NOMO-1 (cell line): Measurements from ENCODE around the gene MB21D2.

Experiments used
- DNase-seq, 2 experiments: peaks; one replicate each; lab custom pipeline; 2025; ENCODE audit not compliant: unreplicated experiment in 2 of 2; lab: John Stamatoyannopoulos, UW

MB21D2 gene

DNA sequence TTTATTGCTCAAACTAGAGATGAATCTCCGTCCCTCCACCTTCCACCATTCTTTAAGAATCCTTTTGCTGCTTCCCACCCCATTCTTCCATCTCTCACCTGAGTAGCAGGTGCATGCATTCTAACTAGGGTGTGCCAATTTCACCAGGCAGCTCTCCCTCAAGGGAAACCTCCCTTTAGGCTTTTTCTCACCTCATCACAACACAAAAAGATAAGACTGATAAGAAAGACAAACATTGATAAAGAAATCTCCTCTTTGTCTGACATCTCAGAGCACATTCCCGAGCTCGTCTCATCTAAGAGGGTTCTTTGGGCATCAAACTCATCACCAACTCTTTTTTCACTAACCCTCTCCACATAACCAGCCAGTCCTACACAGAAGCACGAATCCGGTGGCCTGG lies 23.0 kb downstream of the MB21D2 start:
- no peak for DNase-seq

DNA sequence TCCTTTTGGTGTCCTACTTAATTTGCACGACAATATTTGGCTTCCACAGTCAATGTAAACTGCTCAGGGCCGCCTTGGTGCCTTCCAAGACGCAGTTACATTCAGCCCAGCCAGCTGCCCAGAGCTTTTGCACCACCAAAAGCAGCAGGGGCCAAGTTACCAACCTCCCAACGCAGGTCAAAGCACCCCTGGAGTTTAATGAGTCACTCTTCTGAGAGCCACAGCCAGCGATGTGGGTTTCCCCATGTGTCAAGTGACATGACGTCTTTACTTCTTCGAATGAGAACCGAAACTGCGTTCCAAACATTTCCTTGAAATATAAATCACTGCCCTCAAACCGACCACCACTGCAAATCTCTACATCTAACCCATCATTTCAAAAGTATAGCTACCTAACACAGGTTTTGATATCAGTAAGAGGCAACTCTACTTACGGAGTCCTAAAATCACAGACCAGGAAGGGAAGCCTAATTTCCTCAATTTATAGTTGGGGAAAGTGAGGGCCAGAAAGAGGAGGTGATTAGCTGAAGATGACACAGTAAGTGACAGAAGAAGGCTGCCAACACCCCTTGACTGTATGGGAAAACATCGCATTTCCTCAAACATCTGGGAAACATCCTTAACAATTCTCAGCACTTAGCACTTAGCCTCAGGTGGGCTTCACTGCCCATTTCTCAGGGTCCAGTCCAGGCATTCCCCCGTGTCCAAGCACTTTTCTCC lies 24.5 kb downstream of the MB21D2 start:
- DNase-seq = peak; percentile 82 to 98

DNA sequence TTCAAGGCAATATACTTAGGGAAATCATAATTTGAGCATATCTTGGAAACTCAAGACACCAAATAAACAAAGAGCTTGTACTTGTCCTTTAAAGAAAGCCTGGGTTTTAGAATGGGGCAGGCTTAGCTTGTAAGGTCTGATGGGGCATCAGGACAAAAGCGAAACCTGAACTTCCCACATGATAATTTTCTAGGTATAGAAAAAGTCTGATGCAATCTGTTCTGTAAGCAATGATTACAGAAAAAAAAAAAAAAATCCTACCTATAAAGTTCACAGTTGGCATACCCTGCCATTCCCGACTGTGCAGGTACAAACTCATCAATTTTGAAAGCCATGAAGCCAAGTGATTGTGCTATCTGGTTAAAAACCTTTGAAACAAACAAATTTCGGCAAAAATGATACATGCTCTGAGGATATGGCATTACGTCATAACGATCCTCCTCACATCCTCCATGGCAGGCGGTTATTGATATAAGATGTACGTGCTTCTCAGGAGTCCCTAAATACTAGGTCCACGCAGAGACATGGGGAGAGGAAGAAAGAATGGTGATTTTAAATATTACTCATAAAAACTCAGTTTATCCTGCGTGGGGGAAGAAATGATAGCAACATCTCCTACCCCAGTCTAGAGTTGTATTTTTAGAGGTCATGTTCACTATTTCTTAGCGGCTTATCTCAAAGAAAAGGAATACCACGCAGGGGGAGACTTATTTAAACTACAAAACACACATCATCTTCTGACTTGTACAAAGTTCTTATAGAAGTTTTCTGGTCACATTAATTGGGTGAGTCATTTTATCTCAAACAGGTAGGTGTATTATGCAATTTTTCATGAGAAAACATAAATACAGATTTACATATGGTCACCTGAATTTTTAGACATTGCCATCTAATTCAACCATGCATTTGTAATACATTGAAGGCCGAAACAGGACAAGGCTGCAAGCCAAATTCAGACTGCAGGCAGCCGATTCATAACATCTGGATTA lies 27.0 kb downstream of the MB21D2 start:
- peak; percentile 40 to 45 for DNase-seq

DNA sequence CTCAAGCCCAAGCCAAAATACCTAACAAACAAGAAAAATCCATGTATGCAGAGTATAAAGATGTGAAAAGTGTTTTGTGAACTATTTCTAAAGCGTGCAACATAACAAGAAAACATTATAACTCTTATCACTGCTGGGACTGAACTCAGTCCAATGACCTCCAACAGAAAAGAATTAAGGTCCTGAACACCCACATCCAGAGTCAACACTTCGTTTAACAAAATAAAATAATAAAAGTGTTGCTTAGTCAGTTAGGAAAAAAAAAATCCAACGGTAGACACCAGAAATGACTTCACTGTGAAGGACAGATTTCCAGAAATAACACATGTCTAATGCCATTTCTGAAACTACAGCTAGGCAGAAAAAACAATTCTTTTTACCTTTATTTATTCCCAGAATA lies 28.0 kb downstream of the MB21D2 start:
- no peak for DNase-seq

DNA sequence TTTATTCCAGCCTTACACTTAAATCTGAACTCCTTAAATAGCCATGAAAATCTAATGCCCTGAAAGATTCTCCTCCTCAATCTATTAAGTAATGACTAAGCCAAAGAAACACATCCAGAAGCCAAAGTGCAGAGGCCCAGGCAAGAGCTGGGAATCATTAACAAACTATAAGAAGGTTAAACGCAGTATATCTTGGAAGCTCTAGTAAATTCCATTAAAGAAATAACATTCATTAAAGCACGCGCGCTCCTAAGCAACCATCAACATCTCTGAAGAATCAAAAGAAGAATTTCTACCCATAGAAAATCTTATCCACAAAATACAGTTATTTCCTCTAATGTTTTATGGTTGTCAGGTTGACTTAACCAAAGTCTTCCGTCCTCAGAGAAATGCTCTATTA lies 29.5 kb downstream of the MB21D2 start:
- DNase-seq = no peak

DNA sequence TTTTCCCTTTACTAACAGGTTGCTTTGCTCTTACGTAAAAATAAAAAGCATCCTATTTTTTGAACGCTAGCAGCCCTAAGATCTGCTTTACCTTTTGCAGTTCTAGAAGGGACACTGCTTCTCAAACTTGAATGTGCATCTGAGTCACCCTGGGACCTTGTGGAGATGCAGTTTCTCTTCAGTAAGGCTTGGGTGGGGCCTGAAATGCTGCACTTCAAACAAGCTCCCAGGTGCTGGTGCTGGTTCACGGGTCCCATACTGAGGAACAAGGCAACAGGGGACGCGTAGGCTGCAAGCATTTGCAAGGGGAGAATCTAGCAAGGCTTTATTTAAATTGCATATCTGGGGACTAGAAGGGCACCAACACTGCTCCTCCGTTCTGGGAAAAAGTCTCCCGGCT lies 30.0 kb downstream of the MB21D2 start:
- no peak for DNase-seq

DNA sequence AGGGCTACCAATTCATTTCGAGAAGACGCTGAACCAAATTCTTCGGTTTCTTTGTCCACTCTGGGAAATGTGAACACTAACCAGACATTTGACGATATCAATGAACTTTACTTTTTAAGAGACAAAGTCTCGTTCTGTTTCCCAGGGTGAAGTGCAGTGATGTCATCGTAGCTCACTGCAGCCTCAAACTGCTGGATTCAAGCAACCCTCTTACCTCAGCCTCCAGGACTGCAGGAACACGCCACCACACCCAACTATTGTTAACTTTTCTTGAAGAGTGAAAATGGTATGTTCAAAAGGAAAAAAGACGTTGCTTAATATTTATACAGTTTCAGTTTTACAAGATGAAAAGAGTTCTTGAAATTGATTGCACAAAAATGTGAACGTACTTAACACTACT lies 30.6 kb downstream of the MB21D2 start:
- no peak for DNase-seq

DNA sequence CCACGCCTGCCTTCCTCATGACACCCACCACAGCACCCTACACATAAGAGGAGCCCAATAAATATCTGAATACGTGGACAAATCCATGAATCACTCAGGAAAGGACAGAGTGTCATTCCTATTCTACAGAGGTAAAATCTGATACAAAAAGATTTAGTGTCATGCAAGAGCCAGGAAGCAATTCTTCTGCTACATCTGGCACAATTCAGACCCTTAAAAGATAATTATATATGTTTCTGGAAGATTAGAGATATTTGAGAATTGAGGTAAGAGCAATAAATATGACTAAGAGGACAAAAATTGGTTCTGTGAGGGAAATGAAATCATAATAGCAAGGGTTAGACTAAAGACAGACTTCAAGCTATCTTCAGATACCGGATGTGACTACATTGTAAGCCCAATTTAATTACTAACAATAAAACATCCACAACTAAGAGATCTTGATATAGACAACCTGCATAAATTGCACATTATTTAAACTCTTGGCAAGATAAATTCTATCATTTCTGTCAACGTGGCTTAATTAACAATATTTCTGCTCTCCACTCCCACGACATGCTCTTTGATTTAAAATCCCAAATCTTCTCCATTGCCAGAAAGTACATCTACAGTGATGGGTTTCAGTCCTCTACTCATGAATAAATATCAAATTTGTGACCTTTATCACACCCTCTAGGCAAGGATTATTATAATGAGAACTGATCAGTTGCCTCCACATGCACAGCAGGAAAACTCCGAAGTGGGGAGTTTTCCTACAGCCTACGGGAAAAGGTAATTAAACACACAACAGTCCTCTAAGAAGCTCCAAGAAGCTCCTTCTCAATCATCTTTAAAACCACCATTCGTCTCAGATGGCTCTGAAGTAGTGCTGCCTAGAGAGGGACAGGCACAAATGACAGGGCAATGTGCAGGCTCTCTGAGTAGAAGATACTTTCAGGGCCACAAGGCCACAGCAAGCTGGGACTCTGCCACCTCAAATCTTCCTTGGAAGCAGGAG lies 32.6 kb downstream of the MB21D2 start:
- DNase-seq = no peak

DNA sequence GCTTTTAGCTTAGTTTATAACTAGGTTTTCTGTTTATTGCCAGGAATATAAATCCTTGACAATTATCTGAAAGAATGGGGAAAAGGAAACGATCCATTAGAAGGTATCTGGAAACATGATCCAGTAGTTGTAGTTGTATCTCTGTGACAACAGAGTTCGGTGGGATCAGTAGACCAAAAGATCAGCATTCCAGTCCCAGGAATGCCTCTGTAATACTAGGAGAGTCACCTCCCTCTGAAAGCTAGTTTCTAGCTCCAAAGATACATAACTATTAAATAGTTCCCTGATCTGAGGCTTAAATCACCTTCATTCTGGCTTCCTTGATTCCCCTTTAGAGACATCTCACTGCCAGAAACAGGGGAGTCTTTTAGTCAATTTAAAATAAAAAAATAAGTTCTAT lies 34.1 kb downstream of the MB21D2 start:
- DNase-seq = no peak

DNA sequence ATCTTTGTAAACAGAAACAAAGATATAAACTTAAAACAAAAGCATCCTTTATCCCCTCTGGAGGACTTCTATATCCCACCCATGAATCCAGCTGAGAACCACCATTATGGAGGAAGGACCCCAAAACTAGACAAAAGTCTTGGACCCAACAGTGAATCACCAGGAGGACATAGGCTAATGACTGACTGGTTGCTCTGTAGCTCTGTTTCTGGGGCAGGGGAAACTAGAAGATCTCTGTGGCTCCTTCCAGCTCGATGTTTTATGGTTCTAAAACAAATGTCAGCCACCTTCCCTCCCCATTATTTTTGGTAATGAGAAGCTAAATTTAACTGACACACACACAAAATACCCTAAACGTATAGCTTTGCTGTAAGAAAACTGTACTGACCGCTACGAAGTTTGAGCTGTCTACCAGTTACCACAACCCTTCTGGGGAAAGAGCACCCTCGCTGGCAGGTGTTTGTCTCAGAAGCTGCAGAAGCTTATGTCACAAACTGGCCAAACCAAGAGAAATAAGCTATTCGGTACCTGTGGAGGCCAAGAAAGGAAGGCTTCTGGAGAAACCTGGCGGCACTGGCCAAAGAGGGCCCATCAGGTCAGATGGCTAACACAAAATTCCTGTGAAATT lies 36.4 kb downstream of the MB21D2 start:
- no peak for DNase-seq

DNA sequence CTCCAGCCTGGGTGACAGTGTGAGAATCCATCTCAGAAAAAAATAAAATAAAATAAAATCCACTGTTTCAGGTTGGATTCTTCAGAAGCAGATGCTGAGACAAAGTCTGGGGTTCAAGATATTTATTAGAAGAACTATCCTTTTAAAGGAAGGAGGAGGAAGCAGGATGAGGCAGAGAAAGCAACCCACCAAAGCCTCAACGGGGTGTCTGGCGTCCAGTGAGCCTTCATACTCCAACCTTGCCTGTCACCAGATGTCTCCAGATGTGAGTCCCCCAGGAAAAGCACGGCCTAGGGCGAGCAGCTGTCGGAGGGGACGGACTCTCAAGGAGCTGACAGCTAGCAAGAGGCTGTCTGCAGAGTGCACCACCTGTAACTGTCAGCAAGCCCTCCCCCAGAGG lies 37.3 kb downstream of the MB21D2 start:
- DNase-seq = no peak

DNA sequence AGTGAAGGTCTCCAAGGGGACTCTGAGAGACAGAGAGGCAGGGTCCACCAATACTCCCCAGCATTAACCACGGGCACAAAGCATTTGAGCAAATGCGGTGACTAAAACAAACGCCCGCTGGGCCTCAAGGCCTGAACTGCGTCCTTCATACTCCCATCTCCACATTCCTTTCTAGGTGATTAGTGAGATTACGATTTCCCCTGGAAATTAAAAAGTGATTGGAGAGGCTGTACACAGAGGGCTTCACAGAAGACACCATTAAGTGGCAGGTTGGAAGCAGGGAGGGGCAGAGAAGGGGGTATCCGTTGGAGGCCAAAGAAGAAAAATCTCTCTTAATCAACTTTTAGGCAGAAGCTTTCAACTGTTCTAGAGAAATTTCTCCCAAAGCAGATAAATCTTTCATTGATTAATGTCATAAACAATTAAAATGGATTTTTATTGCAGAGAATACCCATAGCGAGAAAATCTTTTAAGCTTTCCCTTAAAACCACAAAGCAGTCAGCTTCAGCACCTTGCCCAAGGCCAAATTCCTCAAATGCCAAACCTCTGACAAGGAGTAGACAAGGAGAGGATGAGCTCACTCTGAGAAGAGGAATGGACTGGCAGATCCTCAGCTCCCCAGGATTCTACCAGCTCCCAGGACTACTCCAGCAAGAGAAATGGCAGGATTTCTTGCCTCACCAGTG lies 38.2 kb downstream of the MB21D2 start:
- DNase-seq = no peak

DNA sequence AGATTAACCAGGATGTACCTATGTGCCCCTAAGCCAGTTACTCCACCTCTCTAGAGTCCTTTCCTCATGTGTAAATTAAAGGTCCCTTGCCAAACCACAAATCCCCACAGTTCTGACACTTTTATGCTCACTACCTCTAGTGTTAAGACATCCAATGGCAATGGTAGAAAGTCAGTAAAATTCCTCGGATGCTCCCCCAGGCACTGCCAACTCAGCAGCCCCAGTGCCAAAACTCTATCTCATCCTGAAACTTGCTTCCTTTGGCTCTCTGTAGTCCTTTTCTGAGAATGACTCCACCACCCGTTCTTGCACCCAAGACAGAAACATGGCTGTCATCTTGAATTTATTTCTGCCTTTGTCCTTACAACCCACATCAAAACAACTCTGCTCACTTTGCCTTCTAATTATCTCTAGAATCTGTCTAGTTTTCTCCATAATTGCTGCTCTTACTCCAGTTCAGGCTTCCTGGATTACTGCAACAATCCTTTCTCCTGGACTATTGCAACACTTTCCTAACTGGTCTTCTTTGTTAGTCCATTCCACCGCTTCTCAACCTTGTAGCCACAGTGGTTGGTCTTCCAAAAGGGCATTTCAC lies 41.6 kb downstream of the MB21D2 start:
- DNase-seq = no peak

DNA sequence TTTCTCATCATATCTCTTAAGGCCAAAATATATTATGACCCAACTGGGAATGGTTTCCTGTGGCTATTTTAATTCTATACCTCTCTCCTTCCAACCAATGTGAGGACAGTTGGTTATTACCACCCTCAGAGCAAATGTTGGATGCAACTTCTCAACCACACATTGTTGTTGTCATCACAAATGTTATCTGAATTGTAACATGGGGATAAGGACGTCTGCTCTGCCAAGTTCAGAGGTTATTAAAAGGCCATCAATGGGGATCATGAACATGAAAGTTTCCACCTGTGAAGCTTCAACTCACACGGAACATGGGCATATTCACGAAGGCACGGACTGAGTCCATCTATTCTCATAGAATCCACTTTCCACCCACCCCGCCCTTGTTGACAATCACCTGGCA lies 46.8 kb downstream of the MB21D2 start:
- no peak for DNase-seq

DNA sequence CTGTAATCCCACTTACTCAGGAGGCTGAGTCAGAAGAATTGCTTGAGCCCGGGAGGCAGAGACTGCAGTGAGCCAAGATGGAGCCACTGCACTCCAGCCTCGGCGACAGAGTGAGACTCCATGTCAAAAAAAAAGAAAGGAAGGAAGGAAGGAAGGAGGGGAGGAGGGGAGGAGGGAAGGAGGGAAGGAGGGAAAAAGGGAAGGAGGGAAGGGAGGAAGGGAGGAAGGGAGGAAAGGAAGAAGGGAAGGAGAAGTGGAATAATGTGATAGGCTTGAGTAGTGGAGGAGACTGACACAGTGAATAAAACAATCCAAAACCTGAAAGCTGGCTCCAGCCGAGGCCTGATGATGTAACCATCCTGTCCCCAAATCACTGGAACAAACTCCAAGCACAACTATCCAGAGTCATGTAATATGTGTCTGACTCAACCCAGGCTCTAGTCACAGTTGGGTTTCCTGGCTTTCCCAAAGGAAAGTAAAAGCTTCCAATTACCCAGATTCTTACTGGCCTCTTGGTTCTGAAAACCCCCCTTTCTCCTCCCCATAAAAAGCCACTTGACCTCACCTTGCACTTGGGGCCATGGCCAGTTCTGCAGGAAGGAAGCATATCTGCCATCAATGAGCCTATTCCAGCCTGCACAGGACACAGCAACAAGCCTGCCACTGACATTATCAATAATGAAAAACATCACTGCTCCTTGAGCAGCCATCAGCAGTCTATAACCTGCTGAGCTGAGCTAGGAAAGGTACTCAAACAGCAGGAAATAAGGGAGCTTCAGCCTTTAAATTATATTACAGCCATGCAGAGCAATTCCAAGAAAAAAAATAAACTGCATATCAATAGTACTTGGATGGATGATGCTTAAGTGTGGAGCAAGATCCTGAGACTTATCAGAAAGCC lies 48.3 kb downstream of the MB21D2 start:
- no peak for DNase-seq

DNA sequence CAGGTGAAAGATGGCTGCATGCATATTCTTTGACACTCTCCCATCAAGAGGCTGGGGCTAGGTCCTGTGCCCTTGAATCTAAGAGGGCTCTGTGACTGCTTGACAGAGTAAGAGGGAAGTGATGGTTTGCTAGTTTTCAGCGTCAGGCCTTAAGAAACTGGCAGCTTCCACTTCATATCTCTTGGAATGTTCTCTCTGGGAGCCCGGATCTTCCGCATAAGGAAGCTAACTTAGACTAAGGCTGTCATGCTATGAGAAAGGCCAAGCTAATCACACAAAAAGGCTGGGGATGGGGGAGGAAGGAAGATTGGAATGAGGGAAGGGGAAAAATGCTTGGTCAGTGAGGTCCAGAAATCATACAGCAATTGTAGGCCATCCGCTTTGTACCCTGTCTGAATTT lies 50.0 kb downstream of the MB21D2 start:
- DNase-seq = no peak

DNA sequence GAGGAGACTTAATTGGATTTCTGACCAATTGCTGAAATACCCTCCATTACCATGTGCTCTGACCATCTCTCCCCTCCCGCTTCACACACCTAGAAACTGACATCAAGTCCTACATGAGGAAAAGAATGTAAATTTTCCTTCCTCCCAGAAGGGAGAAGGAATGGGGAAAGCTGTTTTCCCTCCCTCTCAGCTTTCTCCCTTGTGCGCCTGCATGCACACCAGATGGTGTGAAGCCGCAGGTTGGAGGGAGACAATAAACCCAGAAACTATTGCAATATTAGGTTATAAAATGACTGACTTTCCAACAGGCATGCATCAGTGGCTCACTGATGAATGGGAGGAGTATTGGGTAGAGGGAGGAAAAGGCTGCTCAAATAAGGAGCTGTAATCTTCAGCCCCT lies 50.9 kb downstream of the MB21D2 start:
- no peak for DNase-seq

DNA sequence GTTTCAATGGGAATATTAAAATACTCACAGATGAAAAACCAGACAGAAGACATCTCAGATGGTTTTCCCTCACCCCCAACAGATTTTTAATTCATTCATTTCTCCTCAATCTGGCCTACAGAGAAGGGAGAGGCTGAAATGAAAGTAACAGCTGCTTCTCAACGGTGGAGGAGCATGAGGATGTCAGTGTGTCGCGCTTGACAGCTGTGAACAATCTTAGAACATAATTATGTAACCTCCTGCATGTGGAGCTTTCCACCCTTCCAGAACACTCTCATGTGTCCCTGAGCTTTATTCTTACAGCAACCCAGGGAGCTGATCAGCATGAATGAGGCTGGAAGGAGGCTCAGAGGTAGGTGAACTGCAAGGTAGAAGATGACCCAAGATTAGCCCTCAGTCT lies 52.7 kb downstream of the MB21D2 start:
- no peak for DNase-seq

DNA sequence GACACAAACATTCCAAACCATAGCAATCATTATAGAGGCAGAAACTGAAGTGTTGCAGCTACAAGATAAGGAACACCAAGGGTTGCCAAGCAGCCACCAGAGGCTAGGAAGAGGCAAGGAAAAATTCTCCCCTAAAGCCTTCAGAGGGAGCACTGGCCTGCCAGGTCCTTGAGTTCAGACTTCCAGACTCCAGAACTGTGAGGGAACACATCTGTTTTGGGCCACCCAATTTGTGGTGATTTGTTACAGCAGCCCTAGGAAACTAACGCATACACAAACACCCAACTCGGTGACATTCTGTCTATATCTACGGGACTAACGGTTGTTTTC lies 54.6 kb downstream of the MB21D2 start:
- DNase-seq = no peak
